ENCODE results near the gene RBM47. TPM values are rescaled to one million over a fixed set of nuclear protein-coding genes. Genes with fewer than 3 reads are reported as not detected.

Gene RBM47
- total RNA-seq, 4 donors from 2014 or later = 13.3 to 38.3 (median 21.8) TPM

DNA sequence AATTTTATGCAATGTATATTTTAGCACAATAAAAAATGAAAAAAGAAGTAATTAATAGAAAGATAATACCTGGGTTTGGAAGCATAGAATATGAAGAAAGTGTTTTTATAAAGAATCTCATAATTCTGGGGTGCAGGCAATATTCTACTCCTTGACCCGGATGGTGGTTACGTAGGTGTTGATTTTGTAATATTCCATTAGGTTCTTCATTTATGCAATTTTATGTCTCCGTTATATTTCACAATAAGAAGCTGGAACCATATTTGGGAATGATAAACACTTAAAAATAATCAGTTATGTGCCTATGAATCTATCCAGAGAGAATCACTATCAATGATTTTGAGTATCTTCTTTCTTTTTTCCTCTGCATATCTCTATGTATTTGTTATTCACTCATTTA lies 256.0 kb downstream of the RBM47 start:
- H3K27me3 ChIP-seq = no peaks in the 10 kb centered on the region
- H3K27ac ChIP-seq (replicated peaks in 1 of 4) = no peak overlapping the region
- DNase-seq (ENCODE audit: extremely low spot score) = no peak
- WGBS = 96% methylated on average over 3 of the region's 3 CpGs
- H3K36me3 ChIP-seq = no peaks in the 10 kb centered on the region
- intact Hi-C loops (cut with DNase I) = no loop called here
- no peaks in the 10 kb centered on the region for H3K9me3 ChIP-seq
- TF ChIP-seq POLR2AphosphoS5 (IDR thresholded peaks at IDR 0.05) (no peak), EP300 (IDR thresholded peaks at IDR 0.05) (no peak), POLR2A (IDR thresholded peaks at IDR 0.05; ENCODE audit: low read depth) (no peak)
- TF ChIP-seq, protein P1, sequence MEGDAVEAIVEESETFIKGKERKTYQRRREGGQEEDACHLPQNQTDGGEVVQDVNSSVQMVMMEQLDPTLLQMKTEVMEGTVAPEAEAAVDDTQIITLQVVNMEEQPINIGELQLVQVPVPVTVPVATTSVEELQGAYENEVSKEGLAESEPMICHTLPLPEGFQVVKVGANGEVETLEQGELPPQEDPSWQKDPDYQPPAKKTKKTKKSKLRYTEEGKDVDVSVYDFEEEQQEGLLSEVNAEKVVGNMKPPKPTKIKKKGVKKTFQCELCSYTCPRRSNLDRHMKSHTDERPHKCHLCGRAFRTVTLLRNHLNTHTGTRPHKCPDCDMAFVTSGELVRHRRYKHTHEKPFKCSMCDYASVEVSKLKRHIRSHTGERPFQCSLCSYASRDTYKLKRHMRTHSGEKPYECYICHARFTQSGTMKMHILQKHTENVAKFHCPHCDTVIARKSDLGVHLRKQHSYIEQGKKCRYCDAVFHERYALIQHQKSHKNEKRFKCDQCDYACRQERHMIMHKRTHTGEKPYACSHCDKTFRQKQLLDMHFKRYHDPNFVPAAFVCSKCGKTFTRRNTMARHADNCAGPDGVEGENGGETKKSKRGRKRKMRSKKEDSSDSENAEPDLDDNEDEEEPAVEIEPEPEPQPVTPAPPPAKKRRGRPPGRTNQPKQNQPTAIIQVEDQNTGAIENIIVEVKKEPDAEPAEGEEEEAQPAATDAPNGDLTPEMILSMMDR (IDR thresholded peaks at IDR 0.05) = no peak
- no peaks in the 10 kb centered on the region for H3K4me1 ChIP-seq
- H3K4me3 ChIP-seq = no peak overlapping the region

Small RNAs within 50 kb of the gene (small RNA-seq; reads per million reads assigned to genes)
- gene AC098869.1 (0 reads per million in 3 donors), gene MIR4802 (0 reads per million in 3 donors), gene RNU7-74P (0 reads per million in 3 donors)

Other genes starting within 250 kb of the RBM47 start
- gene NSUN7, start 120.1 kb upstream of the RBM47 start, total RNA-seq = 1 to 10 TPM in 3 of 4 donors, under 1 TPM in 1; 0.83 to 7.1 (median 2.8) TPM

Measured in esophagus muscularis mucosa (tissue), 4 donors.